ENCODE results near the gene TBC1D24.
A peak's percentile ranks its signal among the peaks of the same experiment; 100 is the strongest.
"Not testable (repeated sequence)": the region's sequence is repeated elsewhere in the genome, so short reads cannot be mapped to it uniquely, and the experiment has no call there.

The TBC1D24 gene

DNA sequence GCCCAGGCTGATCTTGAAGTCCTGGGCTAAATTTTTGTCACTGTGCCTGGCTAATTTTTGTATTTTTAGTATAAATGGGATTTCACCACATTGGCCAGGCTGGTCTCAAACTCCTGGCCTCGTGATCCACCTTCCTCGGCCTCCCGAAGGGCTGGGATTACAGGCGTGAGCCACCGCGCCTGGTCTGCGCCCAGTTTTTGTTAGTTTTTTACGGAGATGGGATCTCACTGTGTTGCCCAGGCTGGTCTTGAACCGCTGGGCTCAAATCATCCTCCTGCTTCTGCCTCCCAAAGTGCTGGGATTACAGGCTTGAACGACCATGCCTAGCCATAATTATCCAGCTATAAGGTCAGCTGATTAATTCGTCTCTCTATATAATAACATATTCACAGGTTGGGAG is 59.0 kb downstream of the TBC1D24 start:
- no peak for DNase-seq

DNA sequence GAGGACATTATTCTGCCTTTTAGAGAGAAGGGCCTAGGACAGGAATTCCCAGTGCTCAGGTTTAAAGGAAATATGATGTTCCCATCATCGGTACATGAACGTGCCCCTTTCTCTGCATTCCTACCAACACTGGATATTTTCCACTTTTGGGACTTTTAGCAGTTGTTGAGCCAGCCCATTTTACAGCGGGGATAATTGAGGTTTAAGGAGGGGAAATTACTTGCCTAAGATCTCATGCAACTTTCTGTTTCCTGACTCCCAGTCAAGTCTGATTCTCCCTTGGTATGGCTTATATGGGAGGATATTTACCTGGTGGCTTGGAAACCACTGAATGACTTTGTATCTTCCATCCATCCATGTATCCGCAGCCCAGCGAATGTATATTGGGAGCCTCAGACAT is 59.4 kb downstream of the TBC1D24 start:
- DNase-seq: not testable (repeated sequence)

DNA sequence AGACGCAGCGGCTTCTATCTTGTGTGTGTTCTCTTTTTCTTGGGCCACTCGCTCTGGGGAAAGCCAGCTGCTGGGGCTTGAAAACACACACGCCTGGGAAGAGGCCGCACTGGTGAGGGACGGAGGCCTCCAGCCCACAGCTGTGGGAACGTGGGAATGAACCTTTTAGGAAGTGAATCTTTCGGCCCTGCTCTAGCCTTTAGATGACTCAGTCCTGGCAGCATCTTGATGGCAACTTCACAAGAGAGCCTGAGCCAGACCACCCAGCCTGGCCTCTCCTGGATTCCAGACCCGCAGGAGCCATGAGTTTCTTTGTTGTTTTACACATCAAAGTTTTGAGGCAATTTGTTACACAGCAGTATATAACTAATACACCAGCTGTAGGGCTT is 60.7 kb downstream of the TBC1D24 start:
- no peak for DNase-seq

DNA sequence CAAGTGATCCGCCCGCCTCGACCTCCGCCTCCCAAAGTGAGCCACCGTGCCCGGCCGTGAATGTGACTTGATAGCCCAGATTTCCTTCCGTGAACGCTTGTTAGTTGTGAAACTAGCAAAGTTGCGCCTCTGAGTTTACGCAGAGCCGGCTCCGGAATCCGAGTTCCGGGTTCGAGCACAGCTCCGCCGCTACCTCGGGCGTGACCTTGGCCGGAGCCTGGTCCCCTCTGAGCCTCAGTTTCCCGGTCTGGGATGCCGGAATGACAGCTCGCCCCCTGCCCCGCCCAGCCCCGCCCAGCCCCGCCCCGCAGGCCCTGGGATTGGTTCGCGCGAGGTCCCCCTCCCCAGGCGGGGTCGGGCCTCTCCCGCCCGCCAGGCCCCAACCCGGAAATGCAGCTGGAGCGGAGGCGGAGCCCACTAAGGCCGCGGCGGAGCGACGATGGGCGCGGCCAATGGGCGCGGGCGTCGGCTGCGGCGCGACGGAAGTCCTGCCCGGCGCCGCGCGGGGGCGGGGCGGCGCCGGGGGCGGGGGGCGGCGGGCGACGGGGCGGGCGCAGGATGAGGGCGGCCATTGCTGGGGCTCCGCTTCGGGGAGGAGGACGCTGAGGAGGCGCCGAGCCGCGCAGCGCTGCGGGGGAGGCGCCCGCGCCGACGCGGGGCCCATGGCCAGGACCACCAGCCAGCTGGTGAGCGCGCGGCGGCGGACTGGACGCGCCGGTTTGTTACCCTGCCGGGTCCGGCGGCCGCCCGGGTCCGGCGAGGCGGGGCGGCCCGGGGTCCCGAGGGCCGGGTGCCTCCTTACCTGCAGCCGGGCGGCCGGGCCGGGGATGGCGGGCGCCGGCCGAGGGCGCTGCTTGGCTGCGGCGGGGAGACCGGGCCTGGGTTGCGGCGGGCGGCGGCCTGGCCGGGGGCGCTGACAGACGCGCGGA is 62.8 kb downstream of the TBC1D24 start, which contains the start of gene PDPK1:
Gene PDPK1, plus strand, starts transcription at position 571 of the 929 bp plus-strand sequence. Its CDS starts 92 bp downstream, at position 663.
- peak; percentile 90 for DNase-seq

DNA sequence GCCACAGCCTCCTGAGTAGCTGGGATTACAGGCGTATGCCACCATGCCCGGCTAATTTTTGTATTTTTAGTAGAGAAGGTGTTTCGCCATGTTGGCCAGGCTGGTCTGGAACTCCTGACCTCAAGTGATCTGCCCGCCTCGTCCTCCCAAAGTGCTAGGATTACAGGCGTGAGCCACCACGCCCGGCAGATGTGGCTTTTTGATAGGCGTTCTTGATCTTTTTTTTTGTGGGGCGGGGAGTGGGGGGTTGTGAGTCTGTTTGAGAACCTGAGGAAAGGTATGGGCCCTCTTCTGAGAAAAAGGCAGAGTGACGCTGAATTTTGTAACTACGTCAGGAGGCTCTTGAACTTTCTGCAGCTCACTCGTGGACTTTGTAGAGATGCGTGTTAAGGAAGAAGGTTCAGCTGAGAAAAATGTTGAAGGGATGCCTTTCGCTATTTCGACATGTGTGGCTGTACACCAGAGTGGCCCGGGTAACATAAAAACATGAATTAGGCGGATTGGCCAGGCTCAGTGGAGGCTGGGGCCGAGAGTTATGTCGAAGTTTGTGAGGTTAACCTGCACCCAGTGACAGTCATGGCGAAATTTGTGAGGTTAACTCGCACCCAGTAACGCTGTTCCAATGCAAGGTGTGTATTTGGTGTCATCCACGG is 64.4 kb downstream of the TBC1D24 start:
- not testable (repeated sequence) for DNase-seq

DNA sequence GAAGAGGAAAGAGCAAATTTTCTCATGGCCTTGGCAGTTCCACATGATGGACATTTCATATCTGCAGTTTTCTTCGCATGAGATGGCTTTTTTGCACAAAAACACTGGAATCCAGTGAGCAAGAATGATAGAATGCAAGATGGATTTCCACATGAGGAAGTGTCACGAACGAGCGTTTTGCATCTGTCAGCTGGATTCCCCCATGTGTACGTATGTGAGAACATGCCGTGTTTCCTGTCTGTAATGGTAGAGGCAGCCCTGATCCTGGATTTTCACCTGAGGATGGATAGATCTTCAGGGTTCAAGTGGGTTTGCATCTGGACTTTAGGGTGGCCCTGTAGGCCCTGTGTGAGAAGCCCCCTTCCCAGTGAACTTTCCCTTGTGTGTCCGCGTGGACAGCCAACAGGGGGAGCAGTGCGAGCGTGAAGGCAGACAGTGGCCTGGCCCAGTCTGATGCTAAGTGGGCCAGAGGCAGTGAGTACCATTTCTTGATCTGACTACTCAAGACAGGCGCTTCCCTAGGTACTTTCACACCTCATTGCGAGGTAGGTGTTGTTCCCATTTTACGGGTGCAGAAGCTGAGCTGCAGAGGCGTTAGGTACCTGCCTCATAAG is 65.0 kb downstream of the TBC1D24 start:
- DNase-seq: not testable (repeated sequence)

DNA sequence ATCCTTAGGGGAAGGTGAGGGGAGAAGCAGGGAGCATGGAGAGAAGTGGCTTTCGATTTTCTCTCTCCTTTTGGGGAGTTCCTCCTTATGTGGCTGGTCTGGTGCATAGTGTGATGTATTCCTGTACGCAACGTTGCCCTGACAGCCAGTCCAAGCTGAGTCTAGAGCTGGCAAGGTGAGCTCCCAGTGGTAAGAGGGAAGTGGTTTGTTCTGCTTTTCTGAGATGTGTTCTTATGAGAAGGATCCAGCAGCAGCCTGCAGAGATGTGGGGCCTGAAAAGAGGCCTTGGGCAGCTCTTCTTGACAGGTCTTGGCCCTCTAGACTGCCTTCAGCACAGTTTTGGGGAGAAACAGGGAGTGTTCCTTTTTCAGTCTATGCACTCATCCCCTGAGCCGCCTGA is 66.0 kb downstream of the TBC1D24 start:
- not testable (repeated sequence) for DNase-seq

DNA sequence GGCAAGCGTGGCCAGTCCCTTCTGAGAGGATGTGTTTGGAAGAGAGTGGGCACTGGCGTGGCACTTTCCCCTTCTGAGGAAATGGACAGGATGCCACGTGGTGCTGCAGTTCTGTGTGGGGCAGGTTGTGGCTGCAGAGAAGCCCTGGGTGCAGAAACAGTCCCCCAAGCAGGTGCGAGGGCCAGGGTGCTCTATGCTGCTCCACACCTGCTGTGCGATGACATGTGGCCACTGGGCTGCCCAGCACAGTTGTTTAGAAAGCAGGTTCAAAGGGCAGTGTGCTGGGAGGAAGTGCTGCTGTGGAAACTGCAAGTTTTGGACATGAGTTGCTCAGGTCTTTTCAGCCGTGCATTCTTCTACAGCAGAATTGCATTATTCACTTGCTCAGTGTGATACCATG is 66.5 kb downstream of the TBC1D24 start:
- DNase-seq: not testable (repeated sequence)

DNA sequence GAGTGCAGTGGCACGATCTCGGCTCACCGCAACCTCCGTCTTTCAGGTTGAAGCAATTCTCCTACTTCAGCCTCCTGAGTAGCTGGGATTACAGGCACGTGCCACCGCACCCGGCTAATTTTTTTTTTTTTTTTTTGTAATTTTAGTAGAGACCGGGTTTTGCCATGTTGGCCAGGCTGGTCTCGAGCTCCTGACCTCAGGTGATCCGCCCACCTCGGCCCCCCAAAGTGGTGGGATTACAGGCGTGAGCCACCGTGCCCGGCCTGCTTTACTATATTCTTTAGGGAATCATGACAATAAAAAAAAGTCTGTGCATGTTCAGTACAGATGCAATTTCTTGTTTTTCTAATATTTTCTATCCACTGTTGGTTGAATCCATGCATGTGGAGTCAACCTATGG is 68.8 kb downstream of the TBC1D24 start:
- DNase-seq: not testable (repeated sequence)

DNA sequence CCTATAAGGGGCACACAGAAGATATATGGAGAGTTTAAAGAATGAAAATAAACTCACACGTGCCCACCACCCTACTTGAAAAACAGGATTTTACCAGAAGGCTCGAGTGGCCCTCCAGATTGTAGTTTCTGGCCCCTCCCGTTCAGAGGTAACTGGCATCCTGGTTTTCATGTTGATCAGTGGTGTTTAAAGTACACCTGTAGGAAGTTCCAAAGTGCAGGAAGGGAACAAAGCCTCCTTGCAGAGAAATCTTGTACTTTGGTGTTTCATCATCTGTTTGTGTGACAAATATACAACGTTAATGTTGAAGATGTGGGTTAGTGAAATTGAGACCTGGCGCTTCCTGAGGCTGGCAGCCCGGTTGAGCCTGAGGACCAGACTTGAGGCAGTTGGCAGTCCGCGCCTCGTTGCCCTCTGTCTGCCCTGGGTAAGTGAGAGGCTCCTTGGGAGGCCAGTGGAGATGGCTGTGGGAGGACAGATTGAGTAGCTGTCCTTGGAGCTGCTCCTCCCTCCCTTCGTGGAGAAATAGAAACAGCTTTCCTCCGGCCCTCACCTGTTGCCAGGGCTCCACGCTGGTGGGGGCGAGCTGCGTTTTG is 75.5 kb downstream of the TBC1D24 start:
- not testable (repeated sequence) for DNase-seq

DNA sequence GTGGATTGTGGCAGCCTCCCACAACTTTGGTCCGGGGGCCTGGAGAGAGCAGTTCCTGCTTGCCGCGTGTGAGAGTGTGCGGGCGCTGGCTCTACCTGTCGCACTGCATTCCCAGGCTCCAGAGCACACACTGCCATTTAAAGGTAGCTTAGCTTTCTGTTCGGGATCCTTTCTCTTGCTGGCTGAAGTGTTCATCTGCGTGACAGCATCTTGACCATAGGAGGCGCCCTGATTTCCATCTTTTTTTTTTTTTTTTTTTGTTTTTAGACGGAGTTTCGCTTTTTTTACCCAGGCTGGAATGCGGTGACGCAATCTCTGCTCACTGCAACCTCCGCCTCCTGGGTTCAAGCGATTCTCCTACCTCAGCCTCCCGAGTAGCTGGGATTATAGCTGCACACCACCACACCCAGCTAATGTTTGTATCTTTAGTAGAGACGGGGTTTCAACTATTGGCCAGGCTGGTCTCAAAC is 76.5 kb downstream of the TBC1D24 start:
- not testable (repeated sequence) for DNase-seq

DNA sequence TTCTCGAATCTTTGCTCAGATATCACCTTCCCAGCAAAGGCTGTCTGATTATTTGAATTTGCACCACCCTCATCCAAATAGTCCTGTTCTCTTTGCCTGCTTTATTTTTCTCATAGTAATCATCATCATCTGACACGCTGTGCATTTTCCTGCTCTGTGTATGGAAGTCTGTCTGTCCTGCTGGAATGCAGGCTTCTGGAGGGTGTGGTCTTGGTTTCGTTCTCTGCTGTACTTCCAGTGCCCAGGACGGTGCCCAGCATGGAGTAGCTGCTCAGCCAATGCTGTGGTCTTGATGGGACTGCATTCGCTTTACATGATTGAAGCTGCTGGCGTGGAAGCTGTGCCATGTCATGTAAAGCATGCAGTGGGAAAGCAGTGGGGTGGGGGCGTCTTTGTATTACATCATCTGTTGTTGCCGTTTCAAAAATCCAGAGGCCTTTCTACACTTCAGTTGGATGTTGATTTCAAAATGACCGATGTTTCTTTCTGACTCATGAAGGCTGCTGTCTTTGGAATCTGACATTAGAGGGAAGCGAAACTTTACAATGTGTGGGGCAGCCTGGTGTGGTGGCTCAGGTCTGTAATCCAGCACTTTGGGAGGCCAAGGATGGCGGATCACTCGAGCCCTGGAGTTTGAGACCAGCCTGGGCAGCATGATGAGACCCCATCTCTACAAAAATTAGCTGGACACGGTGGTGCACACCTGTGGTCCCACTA is 79.9 kb downstream of the TBC1D24 start:
- DNase-seq: not testable (repeated sequence)

All from activated CD4-positive, alpha-beta T cell treated with anti-CD3 and anti-CD28 coated beads, Interleukin-2, amount 50 U/mL, for 1 hour (primary cell).